GM13977 (cell line): ENCODE data around the gene MEOX1.

ENCODE experiments used
- DNase-seq: peaks from one replicate; pipeline ENCODE4 v3.0.0; 2012; ENCODE audit warnings: low spot score
- CTCF ChIP-seq: IDR thresholded peaks from 2 replicates; pipeline ENCODE4 v1.5.1; 2012; ENCODE audit warnings: mild to moderate bottlenecking, control low read depth; ENCODE audit not compliant: insufficient read depth; ENCODE audit errors: extremely low read depth, missing control alignments
- in situ Hi-C: fragments of 300-500 bp; cut with MboI; formaldehyde crosslinking; loops from one replicate; pipeline ENCODE4 v1.12.0; 2022; ENCODE audit warnings: low sequenced_read_pairs, low pct_unique_long_range_greater_than_20kb, mixed read lengths, inconsistent platforms; ENCODE audit not compliant: unreplicated experiment

The MEOX1 gene

GRCh38 chr17:43601280-43602039 lies 60.3 kb downstream of the MEOX1 start:
- DNase-seq, result no peak
- in situ Hi-C loops, result no loop called here
- no peak for TF ChIP-seq CTCF

- in situ Hi-C loops, result no loop called here
- TF ChIP-seq CTCF, result no peak
These were observed 61.9 kb downstream of the MEOX1 start for GRCh38 chr17:43599835-43600234.

GRCh38 chr17:43599046-43599395 lies 62.7 kb downstream of the MEOX1 start:
- TF ChIP-seq CTCF, result no peak
- DNase-seq, result no peak
- in situ Hi-C loops, result no loop called here

More at GRCh38 chr17:43599835-43600234, 61.9 kb downstream of the MEOX1 start:
- DNase-seq, result no peak

GRCh38 chr17:43598357-43599045 lies 63.2 kb downstream of the MEOX1 start:
- no peak for TF ChIP-seq CTCF
- in situ Hi-C loops, result no loop called here
- DNase-seq, result no peak

GRCh38 chr17:43597624-43598356 lies 63.9 kb downstream of the MEOX1 start:
- no peak for DNase-seq
- no peak for TF ChIP-seq CTCF
- in situ Hi-C loops, result no loop called here

GRCh38 chr17:43595466-43595865 lies 66.3 kb downstream of the MEOX1 start:
- TF ChIP-seq CTCF, result no peak
- in situ Hi-C loops, result no loop called here
- no peak for DNase-seq
